HepG2 (cell line): ENCODE data around the gene NCCRP1. TPM values are rescaled to one million over a fixed set of nuclear protein-coding genes. Genes with fewer than 3 reads are reported as not detected.
A peak's percentile ranks its signal among the peaks of the same experiment; 100 is the strongest.

Experiments
- ATAC-seq: fragments of 200-7000 bp; cut with Tn5 transposase; 3 replicates; pipeline ENCODE4 v1.9.1; 2020; ENCODE audit warnings: mild to moderate bottlenecking, moderate library complexity
- BruUV-seq: library from RNA; stranded (reverse); fragments of 400-500 nt; replicated peaks from 2 replicates; lab custom pipeline; 2021; lab: Mats Ljungman, UMichigan
- CTCF ChIA-PET: fragments of 300-600 bp; formaldehyde crosslinking; extraction: SDS; loops from one replicate; lab custom pipeline; 2021; ENCODE audit warnings: low total read pairs, inconsistent platforms, low intra/inter-chr PET ratio; lab: Yijun Ruan, JAX
- POLR2A ChIA-PET: fragments of 350-600 bp; sonication (Branson Sonifier 250); formaldehyde crosslinking; loops from one replicate; lab custom pipeline; 2020; ENCODE audit warnings: antibody characterized with exemption, inconsistent platforms; lab: Yijun Ruan, JAX
- DNase-seq: peaks from one replicate; pipeline ENCODE4 v3.0.0-alpha.2; 2015; ENCODE audit warnings: low spot score
- FAIRE-seq: peaks from 3 replicates; lab custom pipeline; 2011; peaks lifted over from hg19 to GRCh38; lab: Jason Lieb, UNC
- H2AFZ ChIP-seq: one replicate; pipeline ENCODE4 v1.6.1; 2011; ENCODE audit warnings: low read length, inconsistent platforms
- H3K27ac ChIP-seq: fragments of 300-600 bp; 3 replicates; pipeline ENCODE4 v1.8.0; 2011; ENCODE audit warnings: mixed run types, mild to moderate bottlenecking, mixed read lengths, low read length, inconsistent platforms; ENCODE audit not compliant: insufficient read depth; ENCODE audit errors: extremely low read length
- H3K27me3 ChIP-seq, 2 experiments: fragments of 200-600 bp in 1 of 2; 2 replicates in 1 of 2; 3 replicates in 1 of 2; pipeline versions ENCODE4 v1.6.0 to v1.8.0; 2011; ENCODE audit warnings: low read length in 2 of 2, mild to moderate bottlenecking in 2 of 2, moderate library complexity in 2 of 2, inconsistent platforms in 1 of 2; ENCODE audit not compliant: insufficient read depth in 2 of 2, control insufficient read depth in 1 of 2
- H3K36me3 ChIP-seq, 2 experiments: fragments of 200-600 bp in 1 of 2; replicated peaks in 1 of 2; 2 replicates in 1 of 2; 3 replicates in 1 of 2; pipeline versions ENCODE4 v1.5.1 to v1.8.0; 2011; ENCODE audit warnings: low read length in 2 of 2, inconsistent platforms in 1 of 2; ENCODE audit not compliant: insufficient read depth in 2 of 2, control insufficient read depth in 1 of 2
- H3K4me1 ChIP-seq: 2 replicates; pipeline ENCODE4 v1.5.1; 2012; ENCODE audit warnings: low read length, inconsistent platforms; ENCODE audit not compliant: insufficient read depth
- H3K4me2 ChIP-seq: 2 replicates; pipeline ENCODE4 v1.6.0; 2011; ENCODE audit warnings: low read depth, low read length, inconsistent platforms
- H3K4me3 ChIP-seq, 3 experiments: fragments of 200-600 bp in 1 of 3; sonication (generic), shearing (Covaris generic) in 1 of 3; replicated peaks in 1 of 3; 2 replicates each; pipeline ENCODE4 v1.5.1; 2011 to 2016; ENCODE audit warnings: low read length in 3 of 3, inconsistent platforms in 2 of 3, low read depth in 2 of 3, mild to moderate bottlenecking in 2 of 3, control low read depth in 1 of 3, mixed read lengths in 1 of 3; ENCODE audit not compliant: insufficient read depth in 1 of 3
- H3K79me2 ChIP-seq: one replicate; pipeline ENCODE4 v1.6.1; 2011; ENCODE audit warnings: low read length, inconsistent platforms; ENCODE audit not compliant: insufficient read depth
- H3K9ac ChIP-seq: 2 replicates; pipeline ENCODE4 v1.6.0; 2011; ENCODE audit warnings: mild to moderate bottlenecking, low read depth, low read length, inconsistent platforms; ENCODE audit not compliant: insufficient read depth
- H3K9me3 ChIP-seq: 2 replicates; pipeline ENCODE4 v1.5.1; 2012; ENCODE audit warnings: mild to moderate bottlenecking, low read length
- H4K20me1 ChIP-seq: 2 replicates; pipeline ENCODE4 v1.6.0; 2011; ENCODE audit warnings: inconsistent platforms, mild to moderate bottlenecking, low read length, moderate library complexity; ENCODE audit not compliant: insufficient read depth
- KLF6 ChIP-seq: IDR thresholded peaks from 2 replicates; pipeline ENCODE4 v1.8.0; 2016; ENCODE audit warnings: missing biosample characterization, missing genetic modification reagents
- MBD4 ChIP-seq: IDR thresholded peaks from 2 replicates; pipeline ENCODE4 v1.6.1; 2012; ENCODE audit warnings: low read length, inconsistent platforms, borderline replicate concordance
- MTA1 ChIP-seq: sonication (generic); formaldehyde crosslinking; IDR thresholded peaks from 2 replicates; pipeline ENCODE4 v1.4.0; 2020; ENCODE audit warnings: missing genetic modification reagents, mild to moderate bottlenecking, borderline replicate concordance
- TBP ChIP-seq: sonication (generic); formaldehyde crosslinking; IDR thresholded peaks from 2 replicates; pipeline ENCODE4 v1.5.0; 2020; ENCODE audit warnings: missing genetic modification reagents
- ZBTB38 ChIP-seq: sonication (generic); formaldehyde crosslinking; IDR thresholded peaks from 2 replicates; pipeline ENCODE4 v1.5.1; 2020; ENCODE audit warnings: mild to moderate bottlenecking, missing genetic modification reagents
- ZNF235 ChIP-seq: sonication (generic); formaldehyde crosslinking; IDR thresholded peaks from 2 replicates; pipeline ENCODE4 v1.8.1; 2023; ENCODE audit warnings: mild to moderate bottlenecking, missing genetic modification reagents, borderline replicate concordance
- WGBS: methylation state at CpG from one replicate; pipeline ENCODE4 v1.1.6; 2017; ENCODE audit warnings: low lambda C conversion rate; 5-methylcytosine and 5-hydroxymethylcytosine counted together
- in situ Hi-C: cut with HindIII; loops from 2 replicates; pipeline ENCODE4 v1.10.0; 2017; ENCODE audit warnings: low pct_unique_long_range_greater_than_20kb; ENCODE audit not compliant: extremely low pct_ligation_motif_present
- intact Hi-C: fragments of 100-400 bp; cut with micrococcal nuclease; formaldehyde crosslinking; loops from one replicate; pipeline ENCODE4 v1.10.0; 2022; ENCODE audit not compliant: unreplicated experiment
- polyA plus RNA-seq, 8 experiments: library from polyadenylated mRNA; depleted of rRNA in 3 of 8; stranded (reverse) in 7 of 8; unstranded in 1 of 8; fragments of >200 nt; fragmentation: Illumina TruSeq in 4 of 8; extraction: Trizol in 4 of 8; gene quantifications; 2 replicates each; pipeline versions ENCODE4 v1.2.1 to v1.2.3, GENCODE V29; 2011 to 2016; ENCODE audit warnings: low read depth in 4 of 8, missing spikeins in 1 of 8, mixed read lengths in 1 of 8; ENCODE audit not compliant: insufficient read depth in 1 of 8
- total RNA-seq, 5 experiments: library from RNA; depleted of rRNA; stranded (reverse); fragments of >200 nt; fragmentation: Illumina TruSeq; extraction: Trizol; gene quantifications; 2 replicates each; pipeline ENCODE4 v1.2.3, GENCODE V29; 2016; ENCODE audit warnings: low read depth in 1 of 5
- TF ChIP-seq, protein P1 (sequence below): sonication (generic); formaldehyde crosslinking; IDR thresholded peaks from 2 replicates; pipeline ENCODE4 v1.5.0; 2020; ENCODE audit warnings: mild to moderate bottlenecking, missing genetic modification reagents
- TF ChIP-seq, protein P2 (sequence below): sonication (generic); formaldehyde crosslinking; IDR thresholded peaks from 2 replicates; pipeline ENCODE4 v1.5.1; 2020; ENCODE audit warnings: mild to moderate bottlenecking, missing genetic modification reagents, moderate library complexity

Gene NCCRP1
- total and polyA plus RNA-seq, 2 of the 13 experiments (the other 11 are each of a cell fraction or from before 2014, with no cell fraction given) = not detected

DNA sequence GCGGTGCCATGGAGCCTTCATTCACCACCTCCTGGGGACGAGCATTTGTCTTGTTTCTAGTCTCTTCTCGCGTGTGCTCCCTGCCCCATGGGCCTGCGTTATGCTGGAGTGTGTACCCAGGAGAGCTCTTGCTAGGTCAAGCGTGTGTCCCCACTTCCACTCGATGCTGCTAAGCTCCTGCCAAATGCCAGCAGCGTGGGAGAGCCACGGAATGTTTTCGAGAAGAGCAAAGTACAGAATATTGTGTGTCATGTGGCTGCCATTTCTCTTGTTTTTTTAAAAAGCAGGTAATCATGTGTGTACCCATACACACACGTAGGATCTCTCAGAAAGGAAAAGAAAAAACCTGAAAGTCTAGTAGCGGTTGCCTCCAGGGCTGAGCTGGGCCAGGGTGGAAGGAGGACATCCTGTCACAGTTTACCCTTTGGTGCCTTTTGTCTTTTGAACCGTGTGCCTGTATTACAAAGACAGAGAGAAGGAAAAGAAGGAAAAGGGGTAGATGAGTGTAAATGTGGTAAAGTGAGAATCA is 42.6 kb upstream of the NCCRP1 start:
- 79% methylated on average over 13 of the region's 13 CpGs for WGBS
- no peak for ATAC-seq
- Histone ChIP-seq H3K9ac (no peak overlapping the region), H3K36me3 (peaks cover 3 to 10% of the 10 kb centered on the region in 2 experiments; a peak in 2 of 5 replicates), H4K20me1 (peaks cover 18% of the 10 kb centered on the region; the same call in 1 of the 2 replicates), H3K79me2 (peaks cover 54% of the 10 kb centered on the region), H3K4me2 (0 out of 2 replicates have a peak overlapping the region, but pooled peaks have one; percentile 26), H3K27me3 (no peaks in the 10 kb centered on the region), H3K27ac (no peak overlapping the region), H3K9me3 (no peaks in the 10 kb centered on the region), H3K4me3 (no peak overlapping the region), H3K4me1 (peaks cover 52% of the 10 kb centered on the region), H2AFZ (no peak overlapping the region)
- no peak for TF ChIP-seq TBP (CRISPR knock-in tag)
- TF ChIP-seq, protein P1, sequence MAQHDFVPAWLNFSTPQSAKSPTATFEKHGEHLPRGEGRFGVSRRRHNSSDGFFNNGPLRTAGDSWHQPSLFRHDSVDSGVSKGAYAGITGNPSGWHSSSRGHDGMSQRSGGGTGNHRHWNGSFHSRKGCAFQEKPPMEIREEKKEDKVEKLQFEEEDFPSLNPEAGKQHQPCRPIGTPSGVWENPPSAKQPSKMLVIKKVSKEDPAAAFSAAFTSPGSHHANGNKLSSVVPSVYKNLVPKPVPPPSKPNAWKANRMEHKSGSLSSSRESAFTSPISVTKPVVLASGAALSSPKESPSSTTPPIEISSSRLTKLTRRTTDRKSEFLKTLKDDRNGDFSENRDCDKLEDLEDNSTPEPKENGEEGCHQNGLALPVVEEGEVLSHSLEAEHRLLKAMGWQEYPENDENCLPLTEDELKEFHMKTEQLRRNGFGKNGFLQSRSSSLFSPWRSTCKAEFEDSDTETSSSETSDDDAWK (CRISPR knock-in tag) = no peak
- TF ChIP-seq MTA1 = no peak
- peak; percentile 54; the same call in 1 of the 2 replicates for TF ChIP-seq ZBTB38
- TF ChIP-seq KLF6 = no peak
- no peak for TF ChIP-seq MBD4
- TF ChIP-seq, protein P2, sequence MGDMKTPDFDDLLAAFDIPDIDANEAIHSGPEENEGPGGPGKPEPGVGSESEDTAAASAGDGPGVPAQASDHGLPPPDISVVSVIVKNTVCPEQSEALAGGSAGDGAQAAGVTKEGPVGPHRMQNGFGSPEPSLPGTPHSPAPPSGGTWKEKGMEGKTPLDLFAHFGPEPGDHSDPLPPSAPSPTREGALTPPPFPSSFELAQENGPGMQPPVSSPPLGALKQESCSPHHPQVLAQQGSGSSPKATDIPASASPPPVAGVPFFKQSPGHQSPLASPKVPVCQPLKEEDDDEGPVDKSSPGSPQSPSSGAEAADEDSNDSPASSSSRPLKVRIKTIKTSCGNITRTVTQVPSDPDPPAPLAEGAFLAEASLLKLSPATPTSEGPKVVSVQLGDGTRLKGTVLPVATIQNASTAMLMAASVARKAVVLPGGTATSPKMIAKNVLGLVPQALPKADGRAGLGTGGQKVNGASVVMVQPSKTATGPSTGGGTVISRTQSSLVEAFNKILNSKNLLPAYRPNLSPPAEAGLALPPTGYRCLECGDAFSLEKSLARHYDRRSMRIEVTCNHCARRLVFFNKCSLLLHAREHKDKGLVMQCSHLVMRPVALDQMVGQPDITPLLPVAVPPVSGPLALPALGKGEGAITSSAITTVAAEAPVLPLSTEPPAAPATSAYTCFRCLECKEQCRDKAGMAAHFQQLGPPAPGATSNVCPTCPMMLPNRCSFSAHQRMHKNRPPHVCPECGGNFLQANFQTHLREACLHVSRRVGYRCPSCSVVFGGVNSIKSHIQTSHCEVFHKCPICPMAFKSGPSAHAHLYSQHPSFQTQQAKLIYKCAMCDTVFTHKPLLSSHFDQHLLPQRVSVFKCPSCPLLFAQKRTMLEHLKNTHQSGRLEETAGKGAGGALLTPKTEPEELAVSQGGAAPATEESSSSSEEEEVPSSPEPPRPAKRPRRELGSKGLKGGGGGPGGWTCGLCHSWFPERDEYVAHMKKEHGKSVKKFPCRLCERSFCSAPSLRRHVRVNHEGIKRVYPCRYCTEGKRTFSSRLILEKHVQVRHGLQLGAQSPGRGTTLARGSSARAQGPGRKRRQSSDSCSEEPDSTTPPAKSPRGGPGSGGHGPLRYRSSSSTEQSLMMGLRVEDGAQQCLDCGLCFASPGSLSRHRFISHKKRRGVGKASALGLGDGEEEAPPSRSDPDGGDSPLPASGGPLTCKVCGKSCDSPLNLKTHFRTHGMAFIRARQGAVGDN (CRISPR knock-in tag) = peak; percentile 7; the same call in 1 of the 2 replicates
- no peak for TF ChIP-seq ZNF235
- FAIRE-seq = no peak
- intact Hi-C loops (no loop called here), in situ Hi-C loops (no loop called here)
- POLR2A ChIA-PET = interaction anchor here (3.6 kb wide), 1 partner anchor 9 kb away, joined by 26 read pairs; no protein-coding TSS in a partner anchor
- no peak for DNase-seq
- CTCF ChIA-PET = no interaction called here
- no TSS peak for BruUV-seq
